Measurements from ENCODE around the gene STN1. TPM values are rescaled to one million over a fixed set of nuclear protein-coding genes. Genes with fewer than 3 reads are reported as not detected.
A peak's percentile ranks its signal among the peaks of the same experiment; 100 is the strongest.

Gene STN1
- total and polyA plus RNA-seq, 2 of the 4 experiments (the other 2 are of a cell fraction): 17.8 to 32.3 TPM

GRCh38 chr10:103849880-103850571 lies 68.0 kb downstream of the STN1 start:
- peak overlapping the region; percentile 83 for H2BK120ac ChIP-seq (ENCODE audit: low read depth, low read length)
- peak overlapping the region; percentile 7 to 74 for H4K8ac ChIP-seq (ENCODE audit: low read depth in 2 of 2, low read length in 2 of 2)
- dilution Hi-C loops (cut with HindIII; ENCODE audit: low sequenced_read_pairs, unreplicated experiment): loop anchor here (25.0 kb wide), 1 partner anchor 138 kb away; no protein-coding TSS in a partner anchor
- no peaks in the 10 kb centered on the region for H3K9me3 ChIP-seq (ENCODE audit: control insufficient read depth, insufficient read depth, low read length)
- peaks cover 20 to 78% of the 10 kb centered on the region in 2 experiments; a peak in 3 of 4 replicates for H3K79me1 ChIP-seq (ENCODE audit: low read depth in 1 of 2, low read length in 2 of 2)
- ATAC-seq (ENCODE audit: low read depth): peak; percentile 68
- peak overlapping the region; percentile 58 for H2BK20ac ChIP-seq (ENCODE audit: low read depth, low read length)
- POLR2A ChIA-PET (ENCODE audit: unreplicated experiment): no interaction called here
- H3K14ac ChIP-seq (replicated peaks; ENCODE audit: low read depth, low read length): peak overlapping the region; percentile 79
- peak overlapping the region; percentile 81; the same call in 1 of the 2 replicates for H2AK5ac ChIP-seq (ENCODE audit: low read depth, low read length)
- peak overlapping the region; percentile 45; the same call in 1 of the 3 replicates for H2BK15ac ChIP-seq (ENCODE audit: low read depth, low read length)
- peak overlapping the region; percentile 65 for H2AK9ac ChIP-seq (replicated peaks; ENCODE audit: low read depth, low read length, poor library complexity)
- H3K9ac ChIP-seq (ENCODE audit: low read depth, low read length): peak overlapping the region; percentile 40; the same call in 1 of the 2 replicates
- no TSS peak for BruUV-seq (replicated peaks)
- TF ChIP-seq FOS (IDR thresholded peaks at IDR 0.05; ENCODE audit: low read depth, low read length) (peak; percentile 58), MAZ (IDR thresholded peaks at IDR 0.05; ENCODE audit: borderline replicate concordance, low read depth, low read length) (peak; percentile 5; the same call in 1 of the 2 replicates), RCOR1 (IDR thresholded peaks at IDR 0.05; ENCODE audit: insufficient replicate concordance, low read length) (no peak), MXI1 (IDR thresholded peaks at IDR 0.05; ENCODE audit: borderline replicate concordance, low read depth, low read length) (peak; percentile 52; the same call in 1 of the 2 replicates), RAD21 (IDR thresholded peaks at IDR 0.05; ENCODE audit: low read length) (no peak), CHD1 (IDR thresholded peaks at IDR 0.05; ENCODE audit: low read depth, low read length) (no peak), CEBPB (IDR thresholded peaks at IDR 0.05; ENCODE audit: low read depth, low read length) (peak; percentile 67), CTCF (conservative IDR thresholded peaks at IDR 0.05; ENCODE audit: low read depth, low read length) (no peak), POLR2A (IDR thresholded peaks at IDR 0.05; ENCODE audit: low read depth, low read length) (peak; percentile 73), BHLHE40 (IDR thresholded peaks at IDR 0.05; ENCODE audit: low read depth, low read length) (no peak), MAFK (IDR thresholded peaks at IDR 0.05; ENCODE audit: low read depth, low read length) (peak; percentile 19), NFE2L2 (IDR thresholded peaks at IDR 0.05; ENCODE audit: low read depth, low read length) (no peak), USF2 (IDR thresholded peaks at IDR 0.05; ENCODE audit: low read depth, low read length) (no peak), SMC3 (IDR thresholded peaks at IDR 0.05; ENCODE audit: low read depth, low read length) (no peak)
- H3K36me3 ChIP-seq (ENCODE audit: control insufficient read depth, insufficient read depth, low read length): no peaks in the 10 kb centered on the region
- no peaks in the 10 kb centered on the region for H3K27me3 ChIP-seq (ENCODE audit: control insufficient read depth, insufficient read depth, low read length)
- peak overlapping the region; percentile 50 for H4K91ac ChIP-seq (ENCODE audit: insufficient read depth, low read depth, low read length)
- H3K18ac ChIP-seq (ENCODE audit: low read depth, low read length): peak overlapping the region; percentile 12
- H2AFZ ChIP-seq (replicated peaks; ENCODE audit: low read length, poor library complexity): peak overlapping the region; percentile 74
- intact Hi-C loops (cut with micrococcal nuclease): loop anchor here (5.0 kb wide), 1 partner anchor 78 kb away; no protein-coding TSS in a partner anchor
- H4K5ac ChIP-seq (ENCODE audit: low read depth, low read length): no peak overlapping the region
- peak overlapping the region; percentile 82 for H2BK5ac ChIP-seq (ENCODE audit: low read depth, low read length, poor library complexity, severe bottlenecking)
- in situ Hi-C loops (cut with MboI; ENCODE audit: low sequenced_read_pairs): loop anchor here (10.0 kb wide), 1 partner anchor 255 kb away; no protein-coding TSS in a partner anchor
- WGBS, 2 experiments (ENCODE audit: extremely low coverage in 2 of 2, insufficient read length in 1 of 2): 6% methylated on average over 3 of the region's 8 CpGs; no CpG with 5 or more reads in 1 of the 2 experiments
- H3K4ac ChIP-seq (ENCODE audit: low read depth, low read length): peak overlapping the region; percentile 74
- H3K4me2 ChIP-seq (ENCODE audit: low read depth, low read length): peak overlapping the region; percentile 71
- DNase-seq: peak; percentile 93
- H4K20me1 ChIP-seq (ENCODE audit: insufficient read depth, low read length): peaks cover 13% of the 10 kb centered on the region; the same call in 1 of the 2 replicates
- H3K4me1 ChIP-seq (ENCODE audit: control insufficient read depth, insufficient read depth, low read length): peaks cover 32% of the 10 kb centered on the region
- peak overlapping the region; percentile 16; the same call in 1 of the 2 replicates for H3K4me3 ChIP-seq (ENCODE audit: insufficient read depth, low read depth, low read length)
- peak overlapping the region; percentile 64 for H3K27ac ChIP-seq (ENCODE audit: insufficient read depth, low read length)
- CTCF ChIA-PET: interaction anchor here (0.5 kb wide), 1 partner anchor 328 kb away, joined by 3 read pairs; no protein-coding TSS in a partner anchor
- peak overlapping the region; percentile 68; the same call in 1 of the 2 replicates for H3K56ac ChIP-seq (ENCODE audit: extremely low read depth, insufficient read depth, low read length)
- H3K23ac ChIP-seq (ENCODE audit: low read depth, low read length): peak overlapping the region; percentile 65; the same call in 1 of the 2 replicates
- peaks cover 29% of the 10 kb centered on the region for H3K9me1 ChIP-seq (ENCODE audit: insufficient read depth, low read length)

All from IMR-90 (cell line).